Measurements from ENCODE around the gene AIF1.

GRCh38 chr6:31630177-31630934, 15.3 kb downstream of the AIF1 start:
- TF ChIP-seq CTCF (conservative IDR thresholded peaks at IDR 0.05; ENCODE audit: low read length): no peak
- no peak for TF ChIP-seq EZH2phosphoT487 (IDR thresholded peaks at IDR 0.05; ENCODE audit: borderline replicate concordance, low read depth, low read length)

Data from OCI-LY7 (cell line).